HTERT RPE-1 (cell line): Measurements from ENCODE around the gene USP6NL.
"Not testable (repeated sequence)": the region's sequence is repeated elsewhere in the genome, so short reads cannot be mapped to it uniquely, and the experiment has no call there.

Source experiments
- in situ Hi-C: fragments of 300-500 bp; cut with MboI; formaldehyde crosslinking; loops from 4 replicates; pipeline ENCODE4 v1.14.3; 2020; ENCODE audit warnings: low sequenced_read_pairs

The USP6NL gene

GRCh38 chr10:11448545-11449244 is 162.8 kb downstream of the USP6NL start:
- in situ Hi-C loops, result no loop called here

DNA sequence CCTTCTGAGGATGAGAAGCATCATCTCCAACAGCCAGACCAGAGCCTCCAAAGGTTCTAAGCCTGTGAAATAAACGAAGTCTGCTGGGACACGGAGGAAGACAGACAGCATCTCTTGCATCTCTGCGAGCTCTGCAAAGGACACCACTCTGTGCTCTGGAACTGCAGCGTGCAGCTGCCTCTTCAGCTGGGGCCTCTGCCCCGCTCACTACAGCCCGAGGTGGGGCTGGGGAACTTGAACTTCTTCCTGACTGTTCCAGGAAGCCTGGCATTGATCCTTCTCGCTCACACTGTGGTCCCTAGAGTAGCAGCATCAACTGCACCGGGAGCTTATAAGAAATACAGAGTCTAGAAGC is 163.3 kb downstream of the USP6NL start:
- in situ Hi-C loops, result no loop called here

DNA sequence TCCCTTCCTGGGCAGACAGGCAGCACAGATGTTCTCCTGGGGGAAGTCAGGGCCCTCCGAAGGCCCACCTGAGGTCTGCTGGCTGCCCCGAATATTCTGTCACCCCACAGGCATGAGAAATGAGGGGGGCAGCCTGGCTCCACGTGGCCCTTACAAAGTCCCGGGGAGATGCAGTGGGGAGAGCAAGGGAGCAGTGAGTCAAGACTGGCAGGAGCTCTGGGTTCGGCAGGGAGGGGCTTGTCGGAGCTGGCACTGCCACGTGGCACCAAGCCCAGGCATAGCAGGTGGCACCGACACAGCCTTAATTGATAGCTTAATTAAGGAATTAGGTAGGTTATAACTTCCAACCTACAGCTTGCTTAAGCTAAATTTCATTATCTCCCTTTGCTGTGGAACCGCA is 163.9 kb downstream of the USP6NL start:
- in situ Hi-C loops, result no loop called here

GRCh38 chr10:11446864-11447263 is 164.6 kb downstream of the USP6NL start:
- in situ Hi-C loops, result no loop called here

DNA sequence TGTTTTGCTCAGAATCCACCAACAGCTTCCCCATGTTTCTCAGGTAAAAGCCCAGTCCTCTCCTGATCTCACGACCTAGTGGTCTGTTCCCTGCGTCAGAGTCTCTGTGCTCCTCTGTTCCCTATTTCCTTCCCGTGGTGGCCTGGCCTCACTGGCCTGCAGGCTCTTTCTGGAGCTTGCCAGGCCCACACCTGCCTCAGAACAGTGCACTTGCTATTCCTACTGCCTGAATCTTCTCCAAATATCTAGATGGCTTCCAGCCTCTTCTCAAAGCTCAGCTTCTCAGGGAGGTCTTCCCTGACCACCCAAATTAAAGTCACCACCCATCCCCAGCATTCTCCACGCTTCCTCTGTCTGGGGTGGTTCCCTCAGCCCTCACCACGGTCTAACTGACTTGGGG is 165.3 kb downstream of the USP6NL start:
- in situ Hi-C loops, result no loop called here

DNA sequence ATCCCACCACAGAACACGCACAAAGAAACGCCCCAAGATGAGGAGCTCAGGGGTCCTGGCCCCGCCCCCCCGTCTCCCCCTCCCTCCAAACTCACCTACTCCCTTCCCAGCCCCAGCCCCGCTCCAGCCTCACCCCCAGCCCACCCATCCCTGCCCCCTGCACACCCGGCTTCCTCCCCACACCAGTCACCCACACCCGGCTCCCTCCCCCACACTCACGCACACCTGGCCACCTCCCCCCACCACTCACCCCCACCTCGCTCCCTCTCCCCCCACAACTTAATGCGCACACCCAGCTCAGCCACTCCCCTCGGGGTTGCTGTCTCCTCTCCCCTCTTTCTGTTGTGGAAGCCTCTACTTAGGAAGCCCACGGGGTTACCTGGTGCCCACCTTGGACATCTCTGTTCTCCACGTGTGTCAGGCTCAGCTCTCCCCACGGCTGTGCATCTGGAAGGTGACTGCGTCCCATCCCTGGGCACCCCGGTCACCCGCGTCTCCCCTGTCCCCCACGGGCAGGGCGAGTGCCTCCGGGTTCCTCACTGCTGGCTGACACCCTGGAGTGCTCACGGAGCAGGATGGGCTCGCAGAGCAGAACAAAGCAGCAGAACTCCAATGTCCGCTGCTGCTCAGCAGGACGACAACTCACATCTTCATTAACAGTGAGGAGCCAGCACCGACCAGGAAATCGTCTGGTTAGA is 166.8 kb downstream of the USP6NL start:
- in situ Hi-C loops, result no loop called here

- in situ Hi-C loops, result no loop called here
Observed at GRCh38 chr10:11444155-11444530, 167.3 kb downstream of the USP6NL start.

DNA sequence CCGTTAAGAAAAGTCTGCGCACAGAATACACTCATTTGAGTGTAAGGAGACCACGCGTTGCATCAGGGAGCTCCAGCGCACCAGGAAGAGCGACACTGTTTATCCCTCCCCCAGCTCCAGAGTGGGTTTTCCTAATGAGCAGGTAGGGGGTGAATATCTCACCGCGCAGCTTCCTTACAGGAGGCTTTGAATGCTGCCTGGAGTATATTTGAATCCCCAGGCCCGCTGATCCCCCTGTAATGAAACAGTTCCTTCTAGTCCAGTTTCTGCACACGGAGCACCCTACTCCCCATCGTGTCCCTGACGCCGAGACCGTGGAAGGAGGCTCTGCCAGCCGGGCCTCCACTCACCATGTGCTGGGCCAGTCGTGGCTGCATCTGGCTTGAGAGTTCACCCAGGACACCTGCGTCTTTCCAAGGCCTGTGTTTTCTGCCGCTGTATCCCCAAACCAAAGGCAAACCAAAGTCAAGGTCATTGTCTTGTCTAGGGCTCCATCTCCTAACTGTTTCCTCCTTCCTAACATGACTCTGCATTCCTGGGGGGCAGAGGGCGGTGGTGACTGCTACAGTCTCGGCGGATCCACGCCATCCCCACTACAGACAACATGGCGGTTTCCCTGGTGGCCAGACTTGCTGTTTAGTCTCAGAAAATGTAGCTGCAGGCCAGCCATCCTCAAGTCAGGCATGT is 167.8 kb downstream of the USP6NL start:
- in situ Hi-C loops, result no loop called here

GRCh38 chr10:11442001-11442773 is 169.3 kb downstream of the USP6NL start:
- in situ Hi-C loops, result no loop called here

DNA sequence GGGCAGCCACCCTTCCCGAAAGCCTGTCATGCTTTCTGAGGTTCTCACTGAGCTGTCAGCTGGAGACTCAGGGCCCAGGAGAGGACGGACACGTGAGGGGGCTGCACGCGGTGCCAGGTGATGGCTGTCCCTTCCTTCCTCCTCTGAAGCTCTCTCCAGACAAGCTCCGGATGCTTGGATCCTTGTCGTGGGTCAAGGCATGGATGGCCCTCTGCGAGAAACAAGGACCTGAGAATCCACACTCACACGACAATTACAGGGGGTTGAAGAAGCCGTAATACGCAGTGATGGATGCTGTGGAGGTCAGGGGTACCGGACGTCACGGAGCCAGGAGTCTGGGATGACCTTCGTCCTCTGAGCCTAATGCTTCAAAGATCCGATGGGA is 170.3 kb downstream of the USP6NL start:
- in situ Hi-C loops, result no loop called here

GRCh38 chr10:11440250-11441150 is 170.9 kb downstream of the USP6NL start:
- in situ Hi-C loops, result no loop called here

- in situ Hi-C loops, result no loop called here
Observed at GRCh38 chr10:11439523-11440053, 171.9 kb downstream of the USP6NL start.

GRCh38 chr10:11437391-11438142 is 173.9 kb downstream of the USP6NL start:
- in situ Hi-C loops, result no loop called here

GRCh38 chr10:11436445-11436844 is 175.0 kb downstream of the USP6NL start:
- in situ Hi-C loops, result not testable (repeated sequence)

- in situ Hi-C loops, result no loop called here
Observed at GRCh38 chr10:11435581-11435981, 175.9 kb downstream of the USP6NL start.

GRCh38 chr10:11434324-11434723 is 177.1 kb downstream of the USP6NL start:
- in situ Hi-C loops, result no loop called here

GRCh38 chr10:11433657-11434056 is 177.8 kb downstream of the USP6NL start:
- in situ Hi-C loops, result no loop called here

DNA sequence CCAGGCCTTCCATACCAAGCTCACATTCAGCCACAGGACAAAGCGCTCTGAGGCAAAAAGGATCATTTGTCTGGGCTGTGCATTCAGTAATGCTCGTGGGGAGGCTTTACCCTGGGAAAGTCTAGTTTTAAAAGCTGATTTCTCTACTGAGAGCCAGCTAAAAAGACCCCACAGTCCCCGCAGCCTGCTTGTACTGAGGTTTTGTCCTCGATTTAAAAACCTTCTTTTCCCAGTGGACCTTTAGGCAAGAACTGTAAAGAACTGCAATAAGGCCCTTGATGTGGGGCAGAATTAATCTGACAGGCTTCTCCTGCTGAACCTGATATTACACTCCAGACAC is 180.3 kb downstream of the USP6NL start:
- in situ Hi-C loops, result no loop called here

- in situ Hi-C loops, result no loop called here
Observed at GRCh38 chr10:11430421-11431215, 180.8 kb downstream of the USP6NL start.
